ENCODE measurements around the gene RNF32.

Gene RNF32

GRCh38 chr7:156640257-156640948 lies at the start of gene RNF32:
TSS of gene RNF32 (plus strand) at chr7:156640774. CDS start at chr7:156643878, 3,104 bp downstream.
- peak; percentile 94 for DNase-seq (ENCODE audit: low spot score)

- no peak for DNase-seq (ENCODE audit: low spot score)
Observed at GRCh38 chr7:156592155-156592884, 48.3 kb upstream of the RNF32 start.

GRCh38 chr7:156594283-156595080 lies 46.1 kb upstream of the RNF32 start:
- no peak for DNase-seq (ENCODE audit: low spot score)

- no peak for DNase-seq (ENCODE audit: low spot score)
Observed at GRCh38 chr7:156600496-156600895, 40.1 kb upstream of the RNF32 start.

- DNase-seq (ENCODE audit: low spot score): no peak
Observed at GRCh38 chr7:156602283-156602682, 38.3 kb upstream of the RNF32 start.

GRCh38 chr7:156603011-156603410 lies 37.6 kb upstream of the RNF32 start:
- DNase-seq (ENCODE audit: low spot score): no peak

- no peak for DNase-seq (ENCODE audit: low spot score)
Observed at GRCh38 chr7:156603629-156604028, 36.9 kb upstream of the RNF32 start.

- peak; percentile 47 for DNase-seq (ENCODE audit: low spot score)
Observed at GRCh38 chr7:156604311-156604710, 36.3 kb upstream of the RNF32 start.

GRCh38 chr7:156604836-156605695 lies 35.5 kb upstream of the RNF32 start:
- DNase-seq (ENCODE audit: low spot score): no peak

GRCh38 chr7:156606135-156606534 lies 34.4 kb upstream of the RNF32 start:
- no peak for DNase-seq (ENCODE audit: low spot score)

GRCh38 chr7:156606691-156607331 lies 33.8 kb upstream of the RNF32 start:
- DNase-seq (ENCODE audit: low spot score): no peak

GRCh38 chr7:156607332-156608172 lies 33.0 kb upstream of the RNF32 start:
- DNase-seq (ENCODE audit: low spot score): no peak

GRCh38 chr7:156608173-156608478 lies 32.4 kb upstream of the RNF32 start:
- no peak for DNase-seq (ENCODE audit: low spot score)

- no peak for DNase-seq (ENCODE audit: low spot score)
Observed at GRCh38 chr7:156609010-156609877, 31.3 kb upstream of the RNF32 start.

- no peak for DNase-seq (ENCODE audit: low spot score)
Observed at GRCh38 chr7:156610130-156610529, 30.4 kb upstream of the RNF32 start.

GRCh38 chr7:156610601-156611000 lies 30.0 kb upstream of the RNF32 start:
- DNase-seq (ENCODE audit: low spot score): no peak

GRCh38 chr7:156611014-156612010 lies 29.3 kb upstream of the RNF32 start:
- no peak for DNase-seq (ENCODE audit: low spot score)

GRCh38 chr7:156612930-156613329 lies 27.6 kb upstream of the RNF32 start:
- DNase-seq (ENCODE audit: low spot score): no peak

Data from RKO (cell line).